H9 (cell line): ENCODE data around the gene ADAMTS13. TPM values are rescaled to one million over a fixed set of nuclear protein-coding genes. Genes with fewer than 3 reads are reported as not detected.

Source experiments
- DNase-seq: peaks from one replicate; pipeline ENCODE4 v3.0.0-alpha.2; 2017
- H2AFZ ChIP-seq: one replicate; pipeline ENCODE4 v1.6.1; 2013; ENCODE audit warnings: mild to moderate bottlenecking, low read length, control low read depth, moderate library complexity
- H2AK5ac ChIP-seq: 2 replicates; pipeline ENCODE4 v1.6.1; 2013; ENCODE audit warnings: low read length, control low read depth, mixed read lengths; ENCODE audit not compliant: insufficient read length
- H2BK120ac ChIP-seq: one replicate; pipeline ENCODE4 v1.6.1; 2013; ENCODE audit warnings: low read depth, mild to moderate bottlenecking, low read length, control low read depth, inconsistent platforms; ENCODE audit not compliant: poor library complexity, severe bottlenecking
- H2BK12ac ChIP-seq: 2 replicates; pipeline ENCODE4 v1.6.1; 2013; ENCODE audit warnings: low read length, control low read depth, mixed read lengths, low read depth; ENCODE audit not compliant: insufficient read length
- H2BK15ac ChIP-seq: 2 replicates; pipeline ENCODE4 v1.6.1; 2013; ENCODE audit warnings: low read depth, low read length, control low read depth
- H2BK20ac ChIP-seq: one replicate; pipeline ENCODE4 v1.6.1; 2013; ENCODE audit warnings: low read depth, mild to moderate bottlenecking, low read length, control low read depth, inconsistent platforms; ENCODE audit not compliant: poor library complexity, severe bottlenecking
- H2BK5ac ChIP-seq: 2 replicates; pipeline ENCODE4 v1.6.1; 2013; ENCODE audit warnings: low read length, control low read depth, mixed read lengths; ENCODE audit not compliant: insufficient read length
- H3K14ac ChIP-seq: 2 replicates; pipeline ENCODE4 v1.6.1; 2013; ENCODE audit warnings: low read length, control low read depth; ENCODE audit not compliant: insufficient read depth
- H3K18ac ChIP-seq: 2 replicates; pipeline ENCODE4 v1.6.1; 2013; ENCODE audit warnings: low read depth, mild to moderate bottlenecking, mixed read lengths, low read length, control low read depth; ENCODE audit not compliant: insufficient read length
- H3K23ac ChIP-seq: 2 replicates; pipeline ENCODE4 v1.6.1; 2013; ENCODE audit warnings: low read length, control low read depth, mixed read lengths, low read depth; ENCODE audit not compliant: insufficient read length
- H3K23me2 ChIP-seq: 2 replicates; pipeline ENCODE4 v1.6.1; 2013; ENCODE audit warnings: low read depth, mild to moderate bottlenecking, mixed read lengths, low read length, control low read depth; ENCODE audit not compliant: insufficient read length, poor library complexity, severe bottlenecking
- H3K27ac ChIP-seq: 2 replicates; pipeline ENCODE4 v1.5.1; 2013; ENCODE audit warnings: low read length, control low read depth, mixed read lengths, low read depth; ENCODE audit not compliant: insufficient read length
- H3K27me3 ChIP-seq: 2 replicates; pipeline ENCODE4 v1.6.1; 2013; ENCODE audit warnings: low read length, control low read depth, inconsistent platforms; ENCODE audit not compliant: insufficient read depth
- H3K4ac ChIP-seq: 2 replicates; pipeline ENCODE4 v1.6.1; 2013; ENCODE audit warnings: low read depth, mild to moderate bottlenecking, control low read depth, inconsistent platforms, low read length, moderate library complexity
- H3K4me1 ChIP-seq: 2 replicates; pipeline ENCODE4 v1.6.1; 2013; ENCODE audit warnings: low read length, control low read depth, inconsistent platforms; ENCODE audit not compliant: insufficient read depth
- H3K4me2 ChIP-seq: 2 replicates; pipeline ENCODE4 v1.6.1; 2013; ENCODE audit warnings: low read length, control low read depth, mixed read lengths; ENCODE audit not compliant: insufficient read length, insufficient read depth
- H3K56ac ChIP-seq: 2 replicates; pipeline ENCODE4 v1.6.1; 2013; ENCODE audit warnings: low read depth, mild to moderate bottlenecking, mixed read lengths, low read length, control low read depth; ENCODE audit not compliant: insufficient read length
- H3K79me1 ChIP-seq: 2 replicates; pipeline ENCODE4 v1.6.1; 2013; ENCODE audit warnings: low read depth, mild to moderate bottlenecking, moderate library complexity, low read length, control low read depth, inconsistent platforms; ENCODE audit not compliant: insufficient read depth, poor library complexity, severe bottlenecking
- H3K79me2 ChIP-seq: 2 replicates; pipeline ENCODE4 v1.6.1; 2013; ENCODE audit warnings: low read length, control low read depth, inconsistent platforms; ENCODE audit not compliant: insufficient read depth
- H3K9ac ChIP-seq: 2 replicates; pipeline ENCODE4 v1.6.1; 2013; ENCODE audit warnings: low read length, control low read depth, mixed read lengths; ENCODE audit not compliant: insufficient read length; ENCODE audit errors: extremely low read depth
- H3K9me3 ChIP-seq: one replicate; pipeline ENCODE4 v1.6.1; 2013; ENCODE audit warnings: low read depth, low read length, inconsistent platforms; ENCODE audit not compliant: control insufficient read depth
- H3T11ph ChIP-seq: one replicate; pipeline ENCODE4 v1.6.1; 2013; ENCODE audit warnings: mild to moderate bottlenecking, low read length, control low read depth, inconsistent platforms
- H4K20me1 ChIP-seq: one replicate; pipeline ENCODE4 v1.6.1; 2013; ENCODE audit not compliant: control insufficient read depth, insufficient read length, insufficient read depth
- H4K5ac ChIP-seq: 2 replicates; pipeline ENCODE4 v1.6.1; 2013; ENCODE audit warnings: low read depth, mild to moderate bottlenecking, mixed read lengths, low read length, control low read depth; ENCODE audit not compliant: insufficient read length
- H4K8ac ChIP-seq: replicated peaks from 2 replicates; pipeline ENCODE4 v1.6.1; 2013; ENCODE audit warnings: low read length, control low read depth, mixed read lengths, low read depth; ENCODE audit not compliant: insufficient read length
- H4K91ac ChIP-seq: 2 replicates; pipeline ENCODE4 v1.6.1; 2013; ENCODE audit warnings: low read depth, mild to moderate bottlenecking, moderate library complexity, mixed read lengths, low read length, control low read depth; ENCODE audit not compliant: insufficient read length
- H3K27ac Mint-ChIP-seq, 3 experiments: 2 replicates in 2 of 3; 3 replicates in 1 of 3; pipeline ENCODE4 v1.8.0; 2020 to 2021; ENCODE audit warnings: mixed read lengths in 3 of 3, mild to moderate bottlenecking in 1 of 3, moderate library complexity in 1 of 3
- H3K27me3 Mint-ChIP-seq: 2 replicates; pipeline ENCODE4 v1.8.0; 2021; ENCODE audit warnings: low read depth, mild to moderate bottlenecking, moderate library complexity, mixed read lengths
- H3K36me3 Mint-ChIP-seq, 3 experiments: 2 replicates in 2 of 3; 3 replicates in 1 of 3; pipeline ENCODE4 v1.8.0; 2020 to 2021; ENCODE audit warnings: low read depth in 3 of 3, mixed read lengths in 3 of 3; ENCODE audit not compliant: insufficient read depth in 1 of 3
- H3K4me1 Mint-ChIP-seq, 2 experiments: 2 replicates each; pipeline ENCODE4 v1.8.0; 2020; ENCODE audit warnings: mixed read lengths in 2 of 2
- H3K4me3 Mint-ChIP-seq, 2 experiments: 2 replicates in 1 of 2; 3 replicates in 1 of 2; pipeline ENCODE4 v1.8.0; 2020 to 2021; ENCODE audit warnings: mild to moderate bottlenecking in 2 of 2, mixed read lengths in 2 of 2, moderate library complexity in 1 of 2
- H3K9me3 Mint-ChIP-seq, 2 experiments: 2 replicates in 1 of 2; 3 replicates in 1 of 2; pipeline ENCODE4 v1.8.0; 2020; ENCODE audit warnings: mild to moderate bottlenecking in 2 of 2, mixed read lengths in 2 of 2, moderate library complexity in 1 of 2
- WGBS: extraction: QIAGEN DNeasy Blood & Tissue Kit; methylation state at CpG from one replicate; pipeline ENCODE4 v1.1.7; 2013; ENCODE audit warnings: missing lambda C conversion rate, low lambda C conversion rate, mixed read lengths; ENCODE audit not compliant: insufficient read length; ENCODE audit errors: extremely low coverage; 5-methylcytosine and 5-hydroxymethylcytosine counted together
- total RNA-seq: library from RNA; stranded (reverse); gene quantifications from 2 replicates; pipeline ENCODE4 v1.2.1, GENCODE V29; 2021
- TF ChIP-seq, protein P1 (sequence below): fragments of 200-600 bp; sonication (generic); conservative IDR thresholded peaks from 3 replicates; pipeline ENCODE4 v1.8.0; 2021; ENCODE audit warnings: antibody characterized with exemption, mild to moderate bottlenecking

Gene ADAMTS13
- total RNA-seq, 1 experiment from 2014 or later, result 8.8 TPM

DNA sequence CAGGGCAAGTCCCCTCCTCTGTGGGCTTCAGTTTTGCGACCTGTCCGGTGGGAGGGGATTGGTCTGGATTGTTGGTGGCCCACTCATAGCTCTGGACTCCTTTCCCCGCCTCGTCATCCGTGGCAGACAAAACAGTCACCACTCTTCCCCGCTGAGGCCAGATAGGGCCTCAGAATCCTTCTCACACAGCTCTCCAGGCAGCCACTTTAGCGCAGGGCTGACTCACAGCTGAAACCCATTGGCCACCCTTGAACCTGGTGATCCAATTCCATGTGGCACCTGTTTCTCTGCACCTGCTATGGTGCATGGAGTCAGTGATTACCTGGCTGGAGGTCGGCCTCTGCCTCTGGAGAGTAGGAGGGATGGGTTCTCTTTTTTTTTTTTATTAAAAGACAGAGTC, 21.8 kb downstream of the ADAMTS13 start:
- no peaks in the 10 kb centered on the region for H3K79me2 ChIP-seq
- H4K8ac ChIP-seq, result no peak overlapping the region
- no CpG with 5 or more reads among the region's 8 CpGs for WGBS
- DNase-seq, result no peak
- H3K9me3 ChIP-seq, result no peaks in the 10 kb centered on the region
- H3K4me1 ChIP-seq, result no peaks in the 10 kb centered on the region
- TF ChIP-seq, protein P1, sequence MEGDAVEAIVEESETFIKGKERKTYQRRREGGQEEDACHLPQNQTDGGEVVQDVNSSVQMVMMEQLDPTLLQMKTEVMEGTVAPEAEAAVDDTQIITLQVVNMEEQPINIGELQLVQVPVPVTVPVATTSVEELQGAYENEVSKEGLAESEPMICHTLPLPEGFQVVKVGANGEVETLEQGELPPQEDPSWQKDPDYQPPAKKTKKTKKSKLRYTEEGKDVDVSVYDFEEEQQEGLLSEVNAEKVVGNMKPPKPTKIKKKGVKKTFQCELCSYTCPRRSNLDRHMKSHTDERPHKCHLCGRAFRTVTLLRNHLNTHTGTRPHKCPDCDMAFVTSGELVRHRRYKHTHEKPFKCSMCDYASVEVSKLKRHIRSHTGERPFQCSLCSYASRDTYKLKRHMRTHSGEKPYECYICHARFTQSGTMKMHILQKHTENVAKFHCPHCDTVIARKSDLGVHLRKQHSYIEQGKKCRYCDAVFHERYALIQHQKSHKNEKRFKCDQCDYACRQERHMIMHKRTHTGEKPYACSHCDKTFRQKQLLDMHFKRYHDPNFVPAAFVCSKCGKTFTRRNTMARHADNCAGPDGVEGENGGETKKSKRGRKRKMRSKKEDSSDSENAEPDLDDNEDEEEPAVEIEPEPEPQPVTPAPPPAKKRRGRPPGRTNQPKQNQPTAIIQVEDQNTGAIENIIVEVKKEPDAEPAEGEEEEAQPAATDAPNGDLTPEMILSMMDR, result no peak
- no peak overlapping the region for H3K56ac ChIP-seq
- H2BK15ac ChIP-seq, result no peak overlapping the region
- no peak overlapping the region for H3K4ac ChIP-seq
- Mint-ChIP-seq H3K27me3 (no peaks in the 10 kb centered on the region; the same call in 1 of the 2 replicates), H3K9me3 (no peaks in the 10 kb centered on the region), H3K27ac (no peak overlapping the region), H3K4me3 (no peak overlapping the region), H3K36me3 (no peaks in the 10 kb centered on the region; a peak in 1 of 7 replicates), H3K4me1 (no peaks in the 10 kb centered on the region)
- no peak overlapping the region for H3K23ac ChIP-seq
- no peaks in the 10 kb centered on the region for H3K27me3 ChIP-seq
- H3K23me2 ChIP-seq, result no peaks in the 10 kb centered on the region
- no peak overlapping the region for H4K91ac ChIP-seq
- H3K4me2 ChIP-seq, result no peak overlapping the region
- H2BK12ac ChIP-seq, result no peak overlapping the region
- no peaks in the 10 kb centered on the region for H4K20me1 ChIP-seq
- no peak overlapping the region for H3K9ac ChIP-seq
- no peak overlapping the region for H3K18ac ChIP-seq
- H2BK20ac ChIP-seq, result no peak overlapping the region
- H4K5ac ChIP-seq, result no peak overlapping the region
- H2BK5ac ChIP-seq, result no peak overlapping the region
- H2AK5ac ChIP-seq, result no peak overlapping the region
- no peak overlapping the region for H2AFZ ChIP-seq
- H2BK120ac ChIP-seq, result no peak overlapping the region
- no peak overlapping the region for H3T11ph ChIP-seq
- no peak overlapping the region for H3K27ac ChIP-seq
- no peaks in the 10 kb centered on the region for H3K79me1 ChIP-seq
- H3K14ac ChIP-seq, result no peak overlapping the region; the same call in 1 of the 2 replicates
